Middle frontal gyrus (tissue), 1 donor: ENCODE measurements around the gene PSRC1.

Experiments
- DNase-seq: peaks from one replicate; pipeline ENCODE4 v3.0.0-alpha.2; 2015; ENCODE audit warnings: low spot score; ENCODE audit errors: extremely low spot score

The PSRC1 gene

GRCh38 chr1:109247401-109248365 is 35.3 kb downstream of the PSRC1 start:
- no peak for DNase-seq

DNA sequence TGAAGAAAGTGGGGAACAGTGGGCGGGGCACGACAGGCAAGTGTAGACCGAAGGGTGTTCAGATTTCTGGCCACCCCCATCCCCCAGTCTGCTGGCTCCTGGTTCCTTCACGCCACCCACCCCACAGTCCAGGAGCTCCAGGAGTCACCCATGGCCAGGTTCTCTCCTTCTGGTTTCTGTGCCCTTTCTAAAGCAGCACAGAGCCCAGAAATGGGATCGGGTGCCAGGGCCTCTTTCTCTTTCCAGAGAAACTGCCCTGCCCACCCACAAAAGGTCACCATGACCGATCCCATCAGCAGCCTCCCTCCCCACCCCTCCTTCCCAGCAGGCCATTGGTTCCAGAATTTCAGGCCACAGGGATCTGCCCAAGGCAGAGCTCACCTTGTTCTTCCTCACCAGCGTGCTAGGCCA is 36.8 kb downstream of the PSRC1 start:
- DNase-seq, result no peak

GRCh38 chr1:109243860-109244552 is 38.9 kb downstream of the PSRC1 start:
- no peak for DNase-seq

DNA sequence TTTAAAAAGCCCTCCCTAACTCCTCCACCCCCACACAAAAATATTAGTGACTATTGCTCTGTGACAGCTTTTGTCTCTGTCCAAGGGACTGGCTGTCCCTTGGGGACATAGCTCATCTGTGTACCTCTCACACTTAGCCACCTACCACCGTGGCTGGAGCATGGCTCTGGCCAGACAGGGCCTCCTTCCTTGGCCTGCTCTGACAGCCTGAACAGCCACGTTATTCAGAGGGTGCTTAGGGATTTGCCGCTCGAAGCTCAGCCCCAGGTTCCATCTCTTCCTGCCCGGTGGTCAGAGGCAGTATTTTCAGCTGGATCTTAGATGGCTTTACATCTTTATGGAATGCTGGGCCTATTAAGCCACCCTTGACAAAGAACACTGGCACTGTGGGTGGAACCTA is 39.7 kb downstream of the PSRC1 start:
- no peak for DNase-seq

GRCh38 chr1:109242387-109242786 is 40.6 kb downstream of the PSRC1 start:
- no peak for DNase-seq

DNA sequence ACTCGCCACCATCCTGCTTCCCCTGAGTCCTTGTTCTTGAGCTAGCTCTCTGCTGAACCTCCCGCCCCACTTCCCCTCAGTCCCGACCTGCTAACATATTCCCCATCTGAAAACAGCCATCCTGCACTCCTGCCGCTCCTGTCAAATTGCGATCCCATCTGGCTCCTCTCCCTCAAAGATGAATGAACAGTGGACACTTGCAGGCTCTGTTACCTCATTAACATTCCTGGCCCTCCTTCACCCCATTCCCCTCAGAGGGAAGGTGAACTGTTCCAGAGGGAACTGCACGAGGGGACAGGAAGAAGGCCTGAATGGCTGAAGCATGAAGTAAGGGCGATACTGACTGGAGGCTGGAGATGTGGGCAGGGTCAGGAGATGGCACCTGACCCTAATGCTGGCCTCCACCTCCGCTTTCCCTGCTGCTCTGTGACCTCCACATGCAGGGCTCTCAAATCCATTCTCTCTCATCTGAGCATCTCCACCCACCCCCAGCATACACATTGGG is 41.1 kb downstream of the PSRC1 start:
- no peak for DNase-seq

GRCh38 chr1:109241344-109241743 is 41.6 kb downstream of the PSRC1 start:
- DNase-seq, result no peak

GRCh38 chr1:109240158-109241152 is 42.5 kb downstream of the PSRC1 start:
- no peak for DNase-seq

DNA sequence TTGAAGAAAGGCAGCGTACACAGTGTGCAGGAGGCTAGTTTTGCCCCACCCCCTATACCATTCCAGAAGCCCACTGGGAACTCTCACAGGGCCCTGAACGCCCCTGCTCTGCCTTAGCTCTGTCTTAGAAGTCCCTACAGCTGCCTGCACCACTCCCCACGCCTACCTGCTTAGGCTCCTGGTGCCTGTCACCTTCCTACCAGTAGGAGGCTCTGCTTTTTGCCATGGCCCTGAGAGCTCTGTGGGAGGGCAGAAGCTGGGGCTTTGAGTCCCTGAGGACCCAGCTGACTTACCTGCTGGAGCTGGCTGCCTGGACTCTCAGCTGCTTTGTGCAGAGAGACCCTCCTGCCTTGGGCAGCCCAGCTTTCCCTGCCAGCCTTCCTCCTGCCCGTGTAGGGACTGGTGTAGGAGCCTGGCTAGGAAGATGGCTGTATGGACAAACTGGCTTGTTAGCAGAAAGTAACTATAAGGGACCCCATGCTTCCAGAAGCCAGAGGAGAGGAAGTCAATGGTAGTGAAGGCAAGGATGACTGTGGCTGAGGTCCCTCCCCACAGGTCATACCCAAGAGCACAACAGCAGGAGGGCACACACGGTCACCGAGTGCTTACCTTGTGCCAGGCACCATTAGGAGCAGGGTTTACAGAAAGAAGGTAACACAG is 43.4 kb downstream of the PSRC1 start:
- DNase-seq, result no peak

DNA sequence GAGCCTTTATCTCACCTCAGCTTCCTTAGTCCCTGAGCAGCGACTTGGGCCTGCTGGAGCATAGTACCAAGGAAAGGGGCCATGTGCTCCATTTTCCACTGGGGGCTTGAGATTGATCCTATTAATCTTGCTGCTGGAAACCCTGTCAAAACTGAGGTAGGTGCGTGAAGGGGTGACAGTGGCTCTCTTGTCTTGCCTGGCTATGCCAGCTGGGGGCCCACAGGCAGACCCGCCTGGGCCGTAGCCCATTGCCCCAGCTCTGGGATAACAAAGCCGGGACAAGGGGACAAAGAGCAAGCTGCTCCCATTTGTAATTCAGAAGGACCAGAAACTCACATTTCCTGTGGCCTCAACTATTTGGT is 43.9 kb downstream of the PSRC1 start:
- DNase-seq, result no peak

- no peak for DNase-seq
Observed at GRCh38 chr1:109238382-109238781, 44.6 kb downstream of the PSRC1 start.

- DNase-seq, result no peak
Observed at GRCh38 chr1:109237512-109237911, 45.4 kb downstream of the PSRC1 start.

- no peak for DNase-seq
Observed at GRCh38 chr1:109235137-109235536, 47.8 kb downstream of the PSRC1 start.

DNA sequence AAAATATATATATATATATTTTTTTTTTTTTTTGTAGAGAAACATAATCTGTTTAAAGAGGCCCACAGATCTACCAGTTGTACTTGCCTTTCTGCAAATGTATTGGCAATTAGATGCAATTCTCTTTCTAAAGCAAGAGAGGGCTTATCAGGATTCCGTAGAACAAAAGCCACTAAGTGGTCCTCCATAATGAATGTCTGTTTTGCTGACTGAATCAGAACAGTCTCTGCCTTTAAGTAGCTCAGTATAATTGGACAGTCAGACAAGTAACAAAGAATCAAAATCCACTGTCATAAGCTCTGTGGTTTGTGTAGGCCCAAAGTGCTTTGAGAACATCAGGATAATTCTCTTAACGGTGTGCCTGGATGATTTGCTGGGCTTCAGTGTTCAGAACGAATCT is 51.9 kb downstream of the PSRC1 start:
- DNase-seq, result no peak
